Liver (tissue), 3 donors: ENCODE results near the gene NUB1.

Experiments used
- CTCF ChIP-seq: fragments of 150-350 bp; IDR thresholded peaks from 2 replicates; pipeline ENCODE4 v1.5.1; 2017; ENCODE audit warnings: improper control_type of control experiment, low read depth, low read length; ENCODE audit not compliant: missing input control
- FOXA1 ChIP-seq: IDR thresholded peaks from 2 replicates; pipeline ENCODE4 v1.6.1; 2016; ENCODE audit warnings: antibody characterized with exemption
- MAX ChIP-seq: IDR thresholded peaks from 2 replicates; pipeline ENCODE4 v1.6.1; 2016; ENCODE audit warnings: antibody characterized with exemption
- RAD21 ChIP-seq, 2 donors: IDR thresholded peaks; 2 replicates each; pipeline ENCODE4 v1.6.1; 2016; ENCODE audit warnings: antibody characterized with exemption in 2 of 2, mild to moderate bottlenecking in 2 of 2
- REST ChIP-seq: IDR thresholded peaks from 2 replicates; pipeline ENCODE4 v1.6.1; 2016; ENCODE audit warnings: antibody characterized with exemption, mild to moderate bottlenecking
- TAF1 ChIP-seq: conservative IDR thresholded peaks from 2 replicates; pipeline ENCODE4 v1.6.1; 2016; ENCODE audit warnings: antibody characterized with exemption, mild to moderate bottlenecking
- donor health status: healthy.
- donor health status: healthy.

GRCh38 chr7:151299940-151300645 is 41.5 kb upstream of the NUB1 start:
- TF ChIP-seq CTCF, result no peak
- no peak for TF ChIP-seq MAX
- no peak for TF ChIP-seq REST
- no peak for TF ChIP-seq RAD21 (IDR thresholded peaks at IDR 0.05)
- no peak for TF ChIP-seq TAF1
- no peak for TF ChIP-seq FOXA1
